Tibial artery (tissue), 4 donors: Measurements from ENCODE around the gene COL8A2.

Experiments
- DNase-seq, 2 donors: peaks; one replicate each; pipeline ENCODE4 v3.0.0-alpha.2; 2019
- H3K27ac ChIP-seq, 2 donors: fragments of 200-600 bp; sonication (generic) in 1 of 2; 1 replicate in 1 of 2; 2 replicates in 1 of 2; pipeline ENCODE4 v1.5.1; 2018 to 2019; ENCODE audit warnings: mild to moderate bottlenecking in 1 of 2
- H3K27me3 ChIP-seq, 2 donors: fragments of 200-600 bp; sonication (generic) in 1 of 2; one replicate each; pipeline versions ENCODE4 v1.5.1 to v1.6.0; 2016 to 2019
- H3K36me3 ChIP-seq, 3 donors: fragments of 200-600 bp; sonication (generic) in 2 of 3; one replicate each; pipeline ENCODE4 v1.5.1; 2016 to 2019; ENCODE audit warnings: mild to moderate bottlenecking in 2 of 3
- H3K4me1 ChIP-seq, 4 donors: fragments of 200-600 bp; sonication (generic) in 2 of 4; 1 replicate in 3 of 4; 2 replicates in 1 of 4; pipeline ENCODE4 v1.5.1; 2016 to 2019
- H3K4me3 ChIP-seq, 2 donors: fragments of 200-600 bp; sonication (generic) in 1 of 2; 1 replicate in 1 of 2; 2 replicates in 1 of 2; pipeline ENCODE4 v1.5.1; 2018 to 2019; ENCODE audit warnings: mild to moderate bottlenecking in 2 of 2
- H3K9me3 ChIP-seq, 3 donors: fragments of 200-600 bp; sonication (generic) in 1 of 3; one replicate each; pipeline ENCODE4 v1.5.1; 2016 to 2019
- intact Hi-C: fragments of 100-400 bp; cut with DNase I; formaldehyde crosslinking; loops from one replicate; pipeline ENCODE4 v1.15.0; 2023; ENCODE audit warnings: low total_unique reads
- TF ChIP-seq, protein P1 (sequence below), 2 experiments: fragments of 200-600 bp in 1 of 2; fragments of 450-650 bp in 1 of 2; IDR thresholded peaks; one replicate each; pipeline ENCODE4 v1.5.1; 2017 to 2019; ENCODE audit warnings: antibody characterized with exemption in 2 of 2, mild to moderate bottlenecking in 1 of 2, moderate library complexity in 1 of 2

The COL8A2 gene

DNA sequence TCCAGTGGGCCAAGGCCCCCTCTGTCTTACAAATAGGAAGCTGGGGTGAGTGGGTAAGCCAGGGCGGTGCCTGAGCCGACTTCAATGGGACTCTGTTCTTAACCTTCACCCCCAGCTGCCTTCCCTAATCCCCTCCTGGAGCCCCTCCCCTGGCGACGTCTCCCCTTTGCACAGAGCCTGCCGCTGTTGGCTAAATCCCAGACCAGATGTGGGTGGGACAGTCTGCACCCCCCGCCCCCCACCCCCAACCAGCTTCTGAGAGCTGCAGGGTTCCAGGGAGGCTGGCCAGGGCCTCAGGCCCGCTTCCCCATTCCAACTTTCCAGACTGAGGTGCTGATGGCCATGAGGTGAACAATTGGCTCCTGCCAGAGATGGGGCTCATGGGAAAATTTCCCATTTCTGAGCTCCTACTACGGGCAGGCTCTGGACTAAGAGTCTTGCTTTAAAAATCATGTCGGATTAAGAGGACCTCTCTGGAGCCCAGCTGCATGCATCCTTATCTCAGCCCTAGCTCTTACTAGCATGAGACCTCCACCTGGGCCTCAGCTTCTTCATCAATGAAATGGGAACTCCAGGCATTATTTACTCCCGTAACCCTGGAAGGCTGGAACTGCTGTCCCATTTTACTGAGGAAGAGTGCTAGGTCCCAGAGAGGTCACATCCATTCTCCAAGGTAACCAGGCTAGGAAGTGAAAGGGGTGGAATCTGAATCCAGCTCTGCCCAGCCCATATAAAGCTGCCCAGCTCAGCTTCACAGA lies 6.4 kb downstream of the COL8A2 start:
- peaks cover 0 to 79% (median 53%) of the 10 kb centered on the region in 4 donors for H3K4me1 ChIP-seq
- no peaks in the 10 kb centered on the region for H3K27me3 ChIP-seq
- TF ChIP-seq, protein P1, sequence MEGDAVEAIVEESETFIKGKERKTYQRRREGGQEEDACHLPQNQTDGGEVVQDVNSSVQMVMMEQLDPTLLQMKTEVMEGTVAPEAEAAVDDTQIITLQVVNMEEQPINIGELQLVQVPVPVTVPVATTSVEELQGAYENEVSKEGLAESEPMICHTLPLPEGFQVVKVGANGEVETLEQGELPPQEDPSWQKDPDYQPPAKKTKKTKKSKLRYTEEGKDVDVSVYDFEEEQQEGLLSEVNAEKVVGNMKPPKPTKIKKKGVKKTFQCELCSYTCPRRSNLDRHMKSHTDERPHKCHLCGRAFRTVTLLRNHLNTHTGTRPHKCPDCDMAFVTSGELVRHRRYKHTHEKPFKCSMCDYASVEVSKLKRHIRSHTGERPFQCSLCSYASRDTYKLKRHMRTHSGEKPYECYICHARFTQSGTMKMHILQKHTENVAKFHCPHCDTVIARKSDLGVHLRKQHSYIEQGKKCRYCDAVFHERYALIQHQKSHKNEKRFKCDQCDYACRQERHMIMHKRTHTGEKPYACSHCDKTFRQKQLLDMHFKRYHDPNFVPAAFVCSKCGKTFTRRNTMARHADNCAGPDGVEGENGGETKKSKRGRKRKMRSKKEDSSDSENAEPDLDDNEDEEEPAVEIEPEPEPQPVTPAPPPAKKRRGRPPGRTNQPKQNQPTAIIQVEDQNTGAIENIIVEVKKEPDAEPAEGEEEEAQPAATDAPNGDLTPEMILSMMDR (IDR thresholded peaks at IDR 0.05) = no peak
- no peak for DNase-seq
- intact Hi-C loops = no loop called here
- no peak overlapping the region for H3K4me3 ChIP-seq
- no peaks in the 10 kb centered on the region for H3K9me3 ChIP-seq
- H3K27ac ChIP-seq = peak overlapping the region; percentile 73 to 93
- no peaks in the 10 kb centered on the region for H3K36me3 ChIP-seq

- no peak for DNase-seq
- Histone ChIP-seq H3K4me1 (peaks cover 0 to 74% (median 50%) of the 10 kb centered on the region in 4 donors), H3K27me3 (no peaks in the 10 kb centered on the region), H3K36me3 (peaks cover 0 to 8% (median 0%) of the 10 kb centered on the region in 3 donors), H3K27ac (peak overlapping the region; percentile 83 to 93), H3K4me3 (no peak overlapping the region), H3K9me3 (no peaks in the 10 kb centered on the region)
- intact Hi-C loops = no loop called here
- TF ChIP-seq, protein P1 (IDR thresholded peaks at IDR 0.05) = no peak
These were observed 8.1 kb downstream of the COL8A2 start for GRCh38 chr1:36116901-36117300.

GRCh38 chr1:36115931-36116330 lies 9.1 kb downstream of the COL8A2 start:
- H3K9me3 ChIP-seq = no peaks in the 10 kb centered on the region
- peaks cover 0 to 8% (median 0%) of the 10 kb centered on the region in 3 donors for H3K36me3 ChIP-seq
- no peaks in the 10 kb centered on the region for H3K27me3 ChIP-seq
- TF ChIP-seq, protein P1 (IDR thresholded peaks at IDR 0.05) = no peak
- intact Hi-C loops = no loop called here
- H3K4me1 ChIP-seq = peaks cover 0 to 71% (median 50%) of the 10 kb centered on the region in 4 donors
- H3K4me3 ChIP-seq = no peak overlapping the region
- no peak for DNase-seq
- peak overlapping the region; percentile 83 to 93 for H3K27ac ChIP-seq

DNA sequence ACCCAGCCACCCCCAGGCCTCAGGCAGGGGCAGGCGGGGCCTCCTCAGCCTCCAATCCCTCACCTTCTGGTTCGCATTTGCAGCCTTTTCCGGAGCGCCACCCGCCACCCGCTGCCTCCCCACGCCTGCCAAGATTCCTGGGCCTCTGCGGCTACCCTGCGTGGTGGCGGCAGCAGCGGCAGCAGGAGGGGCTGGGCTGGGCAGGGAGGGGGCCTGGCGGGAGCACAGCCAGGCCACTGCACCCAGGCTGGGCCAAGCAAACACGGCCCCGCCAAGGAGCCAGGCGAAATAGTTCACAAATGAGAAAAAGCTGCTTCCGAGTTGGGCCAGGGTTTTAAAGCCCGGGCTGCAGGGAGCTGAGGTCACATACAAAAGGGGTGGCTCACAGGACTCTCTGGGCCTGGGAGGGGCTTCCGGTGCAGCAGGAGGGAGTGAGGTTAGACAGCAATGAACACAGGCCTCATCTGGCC lies 9.8 kb downstream of the COL8A2 start:
- Histone ChIP-seq H3K27ac (peak overlapping the region; percentile 83 to 93), H3K4me3 (peak overlapping the region; percentile 3 to 18), H3K4me1 (peaks cover 0 to 64% (median 49%) of the 10 kb centered on the region in 4 donors), H3K36me3 (peaks cover 0 to 8% (median 0%) of the 10 kb centered on the region in 3 donors), H3K9me3 (no peaks in the 10 kb centered on the region), H3K27me3 (no peaks in the 10 kb centered on the region)
- peak; percentile 47 to 93 for DNase-seq
- intact Hi-C loops = no loop called here
- TF ChIP-seq, protein P1 (IDR thresholded peaks at IDR 0.05) = no peak

GRCh38 chr1:36114371-36114770 lies 10.7 kb downstream of the COL8A2 start:
- H3K27ac ChIP-seq = peak overlapping the region; percentile 83 to 93
- no peak overlapping the region for H3K4me3 ChIP-seq
- DNase-seq = no peak
- H3K27me3 ChIP-seq = no peaks in the 10 kb centered on the region
- TF ChIP-seq, protein P1 (IDR thresholded peaks at IDR 0.05) = no peak
- H3K4me1 ChIP-seq = peaks cover 0 to 56% (median 40%) of the 10 kb centered on the region in 4 donors
- intact Hi-C loops = no loop called here
- H3K9me3 ChIP-seq = no peaks in the 10 kb centered on the region
- H3K36me3 ChIP-seq = peaks cover 0 to 8% (median 0%) of the 10 kb centered on the region in 3 donors
